Stimulated activated CD8-positive, alpha-beta memory T cell treated with anti-CD3 and anti-CD28 coated beads, Interleukin-12 subunit alpha, Interleukin-12 subunit beta, amount 100 ng/mL, for 4 hours (primary cell): ENCODE measurements around the gene CDC7.
"Not testable (repeated sequence)": the region's sequence is repeated elsewhere in the genome, so short reads cannot be mapped to it uniquely, and the experiment has no call there.

Experiments used
- DNase-seq: peaks from one replicate; pipeline ENCODE4 v3.0.0-alpha.2; 2020; ENCODE audit warnings: low read depth

CDC7 gene

GRCh38 chr1:91511386-91511785 lies 10.7 kb downstream of the CDC7 start:
- DNase-seq, result no peak

DNA sequence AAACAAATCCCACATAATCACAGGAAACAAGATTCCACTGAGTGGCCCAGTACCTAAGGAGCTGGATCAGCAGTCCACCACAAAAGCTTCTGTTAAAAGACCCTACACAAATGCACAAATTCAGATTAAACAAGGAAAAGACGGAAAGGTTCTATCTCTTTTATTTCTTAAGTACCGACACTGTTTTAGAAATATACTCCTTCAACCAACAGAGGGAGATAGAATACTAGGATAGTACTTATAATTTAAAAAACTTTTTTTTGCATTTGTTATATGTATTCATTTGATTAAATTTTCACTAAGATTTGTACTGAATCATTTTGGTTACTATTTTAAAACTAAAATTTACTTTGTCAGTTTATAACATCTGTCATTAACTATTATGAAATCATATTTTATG lies 12.5 kb downstream of the CDC7 start:
- no peak for DNase-seq

DNA sequence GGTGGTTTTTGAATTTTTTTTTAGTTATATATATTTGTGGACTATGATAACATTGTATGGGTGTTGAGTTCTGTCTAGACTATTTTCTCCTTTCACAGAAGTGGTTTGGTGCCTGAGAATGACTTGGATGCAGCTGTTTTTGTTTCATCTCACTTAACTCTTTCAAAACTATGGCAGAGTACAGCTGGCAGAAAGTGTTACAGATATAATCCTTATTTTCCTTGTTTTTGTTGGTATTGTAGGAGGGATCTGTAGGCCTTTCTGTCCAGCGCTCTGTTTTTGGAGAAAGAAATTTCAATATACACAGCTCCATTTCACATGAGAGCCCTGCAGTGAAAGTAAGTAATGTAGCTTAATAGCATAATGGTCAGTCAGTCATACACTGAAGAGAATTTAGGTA lies 13.1 kb downstream of the CDC7 start:
- no peak for DNase-seq

GRCh38 chr1:91515994-91516393 lies 15.3 kb downstream of the CDC7 start:
- DNase-seq, result no peak

- DNase-seq, result not testable (repeated sequence)
Observed at GRCh38 chr1:91516605-91517004, 16.0 kb downstream of the CDC7 start.

DNA sequence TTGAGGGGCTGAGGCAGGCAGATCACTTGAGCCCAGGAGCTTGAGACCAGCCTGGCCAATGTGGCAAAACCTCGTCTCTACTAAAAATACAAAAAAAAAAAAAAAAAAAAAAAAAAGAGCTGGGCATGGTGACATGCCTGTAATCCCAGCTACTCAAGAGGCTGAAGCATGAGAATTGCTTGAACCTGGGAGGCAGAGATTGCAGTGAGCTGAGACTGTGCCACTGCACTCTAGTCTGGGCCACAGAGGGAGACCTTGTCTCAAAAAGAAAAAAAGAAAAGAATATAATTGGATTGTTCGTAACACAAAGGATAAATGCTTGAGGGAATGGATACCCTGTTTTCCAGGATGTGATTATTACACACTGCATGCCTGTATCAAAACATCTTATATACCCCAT lies 18.5 kb downstream of the CDC7 start:
- not testable (repeated sequence) for DNase-seq

GRCh38 chr1:91520942-91521507 lies 20.4 kb downstream of the CDC7 start:
- no peak for DNase-seq

DNA sequence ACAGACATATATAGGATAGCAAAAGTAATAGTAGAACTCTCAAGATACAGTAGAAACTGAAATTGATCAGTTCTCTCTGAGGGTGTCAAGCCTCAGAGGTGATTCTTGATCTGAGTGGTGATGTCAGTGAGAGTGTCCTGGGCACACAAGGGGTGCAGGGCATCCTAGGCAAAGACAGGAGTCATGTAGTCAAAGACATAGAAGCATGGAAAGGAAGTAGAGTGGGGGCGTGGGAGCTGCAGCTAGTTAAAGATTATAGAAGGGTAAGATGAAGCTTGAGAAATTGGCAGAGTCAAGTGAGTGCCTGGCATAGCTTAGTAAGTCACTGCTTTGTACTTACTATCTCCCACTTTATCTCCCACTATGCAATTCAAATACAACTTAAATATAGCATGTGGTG lies 22.8 kb downstream of the CDC7 start:
- DNase-seq, result no peak

GRCh38 chr1:91526496-91526895 lies 25.8 kb downstream of the CDC7 start:
- no peak for DNase-seq

GRCh38 chr1:91527266-91527765 lies 26.7 kb downstream of the CDC7 start:
- DNase-seq, result no peak

DNA sequence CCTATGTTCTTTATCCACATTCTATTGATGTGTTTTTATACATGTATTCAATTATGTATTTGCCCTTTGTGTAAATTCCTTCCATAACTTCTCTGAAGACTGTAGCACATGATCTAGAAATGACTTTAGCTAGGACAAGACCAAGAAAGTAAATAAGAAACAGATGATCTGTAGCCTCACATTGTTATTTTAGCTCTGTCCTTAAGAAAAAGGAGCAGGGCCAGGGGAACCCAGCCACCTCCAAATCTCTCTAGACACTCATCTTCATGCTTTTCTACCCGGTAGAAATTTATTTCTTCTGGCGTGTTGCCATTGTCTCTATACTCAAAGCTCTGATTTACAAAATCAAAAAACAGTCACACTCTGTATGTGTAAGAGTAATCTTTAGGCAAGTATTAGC lies 27.1 kb downstream of the CDC7 start:
- DNase-seq, result no peak

DNA sequence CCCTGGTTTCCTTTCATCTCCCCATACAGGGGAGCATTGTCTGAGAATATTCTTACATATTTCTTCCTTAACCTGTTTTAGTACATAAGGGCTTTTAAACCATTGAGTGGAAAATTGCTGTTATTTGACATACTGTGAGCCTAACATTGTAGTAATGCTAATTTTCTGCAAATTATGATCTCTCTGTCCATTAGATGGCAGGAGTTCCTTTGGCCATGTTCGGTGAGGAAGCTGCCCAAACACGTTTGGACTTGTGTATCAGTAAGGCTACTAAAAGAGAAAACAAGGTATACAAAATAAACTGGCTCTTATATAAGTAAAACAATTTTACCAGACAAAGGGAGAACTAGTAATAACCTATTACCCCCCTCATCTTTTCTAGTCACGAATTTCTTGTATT lies 29.2 kb downstream of the CDC7 start:
- no peak for DNase-seq

GRCh38 chr1:91533361-91534024 lies 32.8 kb downstream of the CDC7 start:
- DNase-seq, result no peak

- no peak for DNase-seq
Observed at GRCh38 chr1:91535441-91535840, 34.8 kb downstream of the CDC7 start.

GRCh38 chr1:91537281-91537986 lies 36.8 kb downstream of the CDC7 start:
- DNase-seq, result no peak

GRCh38 chr1:91537987-91538304 lies 37.3 kb downstream of the CDC7 start:
- DNase-seq, result no peak

- no peak for DNase-seq
Observed at GRCh38 chr1:91540910-91541309, 40.3 kb downstream of the CDC7 start.

GRCh38 chr1:91541918-91542533 lies 41.4 kb downstream of the CDC7 start:
- DNase-seq, result no peak

DNA sequence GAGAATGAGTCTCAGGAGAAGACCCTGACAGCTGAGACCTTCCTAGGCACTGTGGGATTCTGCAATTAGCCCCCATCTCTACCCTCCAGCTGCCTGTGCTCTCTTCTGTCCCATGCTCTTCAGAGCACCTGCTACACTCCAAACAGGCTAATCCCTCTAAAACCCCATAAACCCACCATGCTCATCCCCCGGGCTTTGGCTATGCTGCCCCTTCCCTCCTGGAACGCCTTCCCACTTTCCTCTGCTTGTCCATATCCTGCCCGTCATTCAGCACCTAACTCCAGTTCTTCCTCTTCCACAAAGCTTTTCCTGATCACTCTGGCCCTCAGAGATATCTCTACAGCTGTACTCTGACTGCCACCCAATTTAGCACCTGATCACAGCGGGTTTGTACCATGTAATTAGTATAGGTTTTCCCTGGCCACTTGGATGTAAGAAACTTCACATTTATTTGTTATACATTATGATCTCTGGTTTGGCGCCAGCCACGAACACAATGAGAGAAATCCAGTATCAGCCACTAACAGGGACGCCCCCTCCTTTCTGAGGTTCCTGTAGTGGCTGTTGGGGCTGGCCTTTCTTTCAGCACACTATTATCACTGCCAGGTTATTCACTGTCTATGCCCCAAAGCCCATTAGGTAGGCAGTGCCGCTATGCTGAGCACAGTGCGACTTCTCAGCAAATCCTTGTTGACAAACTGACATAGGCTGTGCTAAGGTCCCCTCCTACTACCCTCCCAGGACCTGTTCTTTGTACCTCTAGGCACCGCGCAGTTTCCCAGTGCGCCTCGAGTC lies 45.1 kb downstream of the CDC7 start:
- DNase-seq, result no peak

DNA sequence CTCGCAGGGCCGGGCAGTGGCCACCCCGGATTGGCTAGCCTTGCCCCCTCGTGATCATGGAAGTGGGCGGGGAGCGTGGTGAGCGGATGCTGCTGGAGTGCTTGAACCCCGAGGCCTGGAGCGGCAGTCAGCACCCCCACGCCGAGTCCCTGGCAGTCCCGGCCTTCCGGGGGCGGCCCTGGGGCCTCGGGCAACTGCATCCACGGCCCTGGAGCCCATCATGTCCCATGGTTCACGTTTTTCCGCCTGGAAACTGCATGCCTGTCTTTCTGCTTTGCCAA lies 45.6 kb downstream of the CDC7 start:
- DNase-seq, result no peak

- DNase-seq, result no peak
Observed at GRCh38 chr1:91546876-91547275, 46.2 kb downstream of the CDC7 start.

DNA sequence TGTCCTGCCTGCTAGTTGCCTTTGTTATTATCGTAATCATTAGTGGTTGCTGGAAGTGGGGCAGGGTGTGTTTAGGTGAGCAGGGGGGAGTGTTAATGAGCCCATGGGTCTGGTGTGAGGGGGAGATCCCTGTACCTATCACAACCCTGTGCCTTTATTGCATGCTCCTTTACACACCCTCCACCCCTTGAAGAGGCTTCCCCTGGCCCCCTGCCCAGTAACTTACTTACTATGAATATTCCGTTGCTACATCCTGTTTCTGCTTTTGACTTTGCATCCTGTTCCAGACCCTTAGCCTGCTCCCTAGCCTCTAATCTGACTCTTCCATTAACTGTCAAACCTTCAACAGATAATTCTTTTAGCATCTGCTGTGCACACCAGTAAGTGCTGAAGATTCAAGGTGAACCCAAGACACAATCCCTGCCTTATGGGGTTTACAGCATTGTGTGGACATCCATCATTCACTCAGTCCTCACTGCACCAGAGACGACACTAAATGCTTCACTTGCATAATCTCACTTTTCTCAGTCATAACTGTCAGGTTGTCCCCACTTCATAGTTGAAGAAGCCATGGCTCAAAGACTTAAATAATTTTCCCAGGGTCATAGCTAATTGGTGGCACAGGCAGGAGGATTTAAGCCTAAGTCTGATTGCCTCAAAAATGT lies 47.9 kb downstream of the CDC7 start:
- DNase-seq, result no peak
